Activated CD4-positive, alpha-beta T cell treated with anti-CD3 and anti-CD28 coated beads for 1 hour (primary cell): Measurements from ENCODE around the gene NIPBL.

Experiments used
- DNase-seq: peaks from one replicate; pipeline ENCODE4 v3.0.0-alpha.2; 2020

Gene NIPBL

DNA sequence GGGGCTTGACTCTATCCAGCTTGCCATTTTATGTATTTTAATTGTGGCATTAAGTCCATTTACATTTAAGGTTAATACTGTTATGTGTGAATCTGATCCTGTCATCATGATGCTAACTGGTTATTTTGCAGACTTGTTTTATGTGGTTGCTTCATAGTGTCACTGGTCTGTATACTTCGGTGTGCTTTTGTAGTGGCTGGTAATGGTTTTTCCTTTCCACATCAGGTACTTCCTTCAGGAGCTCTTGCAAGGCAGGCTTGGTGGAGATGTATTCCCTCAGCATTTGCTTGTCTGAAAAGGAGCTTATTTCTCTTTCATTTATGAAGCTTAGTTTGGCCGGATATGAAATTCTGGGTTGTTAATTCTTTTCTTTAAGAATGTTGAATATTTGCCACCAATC, 226.7 kb downstream of the NIPBL start:
- DNase-seq, result no peak

DNA sequence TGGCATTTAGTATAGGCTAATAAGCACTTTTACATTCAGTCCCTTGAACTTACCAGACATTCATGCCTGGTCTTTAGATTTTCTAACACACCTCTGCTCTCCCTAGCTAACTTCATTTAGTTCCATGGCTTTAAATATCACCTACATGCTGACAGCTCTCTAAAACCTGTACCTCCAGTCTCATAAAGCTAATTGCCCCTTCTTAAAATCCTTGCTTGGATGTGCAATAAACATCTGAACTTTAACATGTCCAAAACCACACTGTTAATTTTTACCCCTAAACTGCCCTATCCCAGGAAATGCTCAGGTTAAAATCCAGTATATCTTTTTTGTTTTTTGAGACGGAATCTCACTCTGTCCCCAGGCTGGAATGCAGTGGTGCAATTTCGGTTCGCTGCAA, 232.8 kb downstream of the NIPBL start:
- no peak for DNase-seq

DNA sequence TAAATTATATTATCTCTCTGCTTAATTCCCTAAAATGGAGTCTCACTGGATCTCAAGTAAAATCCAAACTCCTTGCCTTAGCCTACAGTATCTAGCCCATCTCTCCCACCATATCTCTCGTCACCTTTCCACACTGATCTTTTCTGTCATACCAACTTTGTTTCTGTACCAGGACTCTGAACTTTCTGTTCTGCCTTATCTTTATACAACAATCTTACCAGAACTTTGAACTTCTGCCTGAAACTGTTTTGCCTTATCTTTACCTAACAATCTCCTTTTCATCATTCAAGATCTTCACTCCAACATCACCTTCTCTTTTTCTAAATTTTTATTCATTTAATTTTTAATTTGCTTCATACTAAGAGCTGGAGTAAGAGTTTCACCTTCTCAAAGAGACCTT, 233.6 kb downstream of the NIPBL start:
- DNase-seq, result no peak

DNA sequence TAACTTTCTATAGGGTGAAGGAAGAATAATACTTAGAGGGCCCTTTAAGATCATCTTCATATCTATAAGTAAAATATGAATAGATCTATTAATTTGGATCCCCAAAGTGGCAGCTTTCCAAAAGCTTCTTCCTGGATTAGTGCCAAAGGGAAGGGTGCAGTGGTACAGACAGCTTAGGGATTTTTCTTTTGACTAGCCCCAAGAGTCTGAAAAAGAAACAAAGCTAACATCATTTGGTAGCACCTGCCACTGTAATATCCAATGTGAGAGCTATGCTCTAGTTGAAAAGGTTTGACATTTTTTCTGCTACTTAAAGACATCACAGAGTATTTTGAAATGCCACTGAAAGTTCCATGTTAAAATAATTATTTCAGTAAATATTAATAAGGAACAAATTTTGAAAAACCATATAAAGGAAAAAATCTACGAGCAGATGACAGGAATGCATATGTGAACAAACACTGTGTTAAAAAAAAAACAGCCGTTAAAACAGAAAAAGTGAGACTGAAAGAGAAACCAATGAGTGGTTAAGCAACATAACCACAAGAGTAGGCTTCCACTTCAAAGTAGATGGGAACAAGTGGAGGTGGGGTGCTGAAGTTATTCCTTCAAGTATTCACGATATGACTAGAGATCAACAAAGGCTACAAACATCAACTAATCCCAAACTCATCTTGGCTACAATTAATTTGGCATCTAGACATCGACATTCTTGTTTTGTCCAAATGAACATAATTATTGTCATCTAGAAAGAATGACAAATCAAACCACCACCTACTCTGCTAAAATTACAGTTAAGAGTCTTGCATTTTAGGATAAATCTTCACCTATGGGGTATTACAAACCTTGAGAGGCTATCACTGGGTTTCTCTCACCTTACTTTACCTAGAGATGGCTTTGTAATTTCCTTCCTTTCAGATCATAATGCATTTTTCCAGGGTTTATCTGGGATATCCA, 235.1 kb downstream of the NIPBL start:
- DNase-seq, result no peak

DNA sequence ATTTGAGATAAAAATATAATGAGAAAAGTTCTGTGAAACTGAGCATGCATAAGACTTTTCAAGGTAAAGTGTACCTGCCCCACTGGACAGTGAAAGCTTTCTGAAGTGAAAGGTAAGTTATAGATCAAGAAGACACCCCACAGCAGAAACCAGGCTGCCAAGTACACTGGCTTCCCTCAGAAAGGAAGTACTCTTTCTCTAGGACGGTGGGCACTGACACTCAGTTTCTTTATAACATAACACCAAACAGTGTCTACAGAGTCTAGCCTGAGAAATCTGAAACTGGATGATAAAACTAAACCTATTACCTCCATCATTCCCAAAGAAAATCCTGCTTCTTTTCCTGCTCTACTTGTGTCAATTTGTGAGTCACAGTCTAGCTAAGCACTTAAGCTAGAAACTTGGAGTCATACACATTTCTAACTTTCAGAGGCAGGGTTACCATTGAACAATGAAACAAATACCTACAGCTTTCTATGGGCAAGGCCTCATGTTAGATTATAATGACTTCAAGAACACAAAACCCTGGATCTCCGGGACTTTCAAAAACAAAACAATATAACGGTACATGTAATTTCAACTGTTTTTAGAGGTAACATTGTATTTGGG, 235.9 kb downstream of the NIPBL start:
- no peak for DNase-seq
